GM19324 (cell line): ENCODE results near the gene ARCN1.
"Not testable (repeated sequence)": the region's sequence is repeated elsewhere in the genome, so short reads cannot be mapped to it uniquely, and the experiment has no call there.

Experiments used
- ATAC-seq: cut with Tn5 transposase; IDR thresholded peaks from one replicate; pipeline ENCODE4 v1.9.1; 2021; ENCODE audit warnings: mild to moderate bottlenecking, moderate library complexity; ENCODE audit not compliant: unreplicated experiment, low FRiP score

The ARCN1 gene

GRCh38 chr11:118604566-118604965, 32.4 kb downstream of the ARCN1 start:
- ATAC-seq, result no peak

- no peak for ATAC-seq
These were observed 33.1 kb downstream of the ARCN1 start for GRCh38 chr11:118605116-118605867.

GRCh38 chr11:118606157-118606843, 34.1 kb downstream of the ARCN1 start:
- ATAC-seq, result no peak

GRCh38 chr11:118606844-118607228, 34.6 kb downstream of the ARCN1 start:
- ATAC-seq, result no peak

GRCh38 chr11:118607401-118608359, 35.5 kb downstream of the ARCN1 start, which contains the start of gene PHLDB1:
TSS of gene PHLDB1 (plus strand) at chr11:118607615. CDS start at chr11:118613837, 6,222 bp downstream.
- ATAC-seq, result no peak

- ATAC-seq, result no peak
These were observed 36.4 kb downstream of the ARCN1 start for GRCh38 chr11:118608360-118609227.

- no peak for ATAC-seq
These were observed 37.4 kb downstream of the ARCN1 start for GRCh38 chr11:118609380-118610224.

GRCh38 chr11:118610225-118610772, 38.1 kb downstream of the ARCN1 start:
- no peak for ATAC-seq

- ATAC-seq, result no peak
These were observed 38.7 kb downstream of the ARCN1 start for GRCh38 chr11:118610773-118611432.

GRCh38 chr11:118611433-118611795, 39.2 kb downstream of the ARCN1 start:
- not testable (repeated sequence) for ATAC-seq

GRCh38 chr11:118612378-118612777, 40.2 kb downstream of the ARCN1 start:
- ATAC-seq, result no peak

- ATAC-seq, result no peak
These were observed 42.3 kb downstream of the ARCN1 start for GRCh38 chr11:118614511-118614910.

- no peak for ATAC-seq
These were observed 43.2 kb downstream of the ARCN1 start for GRCh38 chr11:118615282-118615975.

GRCh38 chr11:118615976-118616371, 43.8 kb downstream of the ARCN1 start:
- no peak for ATAC-seq

GRCh38 chr11:118618115-118618990, 46.1 kb downstream of the ARCN1 start:
- ATAC-seq, result no peak

- ATAC-seq, result no peak
These were observed 46.8 kb downstream of the ARCN1 start for GRCh38 chr11:118618991-118619375.
